GM13976 (cell line): Measurements from ENCODE around the gene NAP1L4.

Experiments used
- DNase-seq: peaks from one replicate; pipeline ENCODE4 v3.0.0; 2012; ENCODE audit warnings: low spot score
- in situ Hi-C: fragments of 300-500 bp; cut with MboI; formaldehyde crosslinking; loops from one replicate; pipeline ENCODE4 v1.12.0; 2022; ENCODE audit warnings: low sequenced_read_pairs, mixed read lengths, inconsistent platforms; ENCODE audit not compliant: unreplicated experiment
- TF ChIP-seq, protein P1 (sequence below): IDR thresholded peaks from 2 replicates; pipeline ENCODE4 v1.5.1; 2012; ENCODE audit warnings: borderline replicate concordance, mild to moderate bottlenecking; ENCODE audit not compliant: insufficient read depth; ENCODE audit errors: extremely low read depth, missing control alignments, control extremely low read depth

The NAP1L4 gene

DNA sequence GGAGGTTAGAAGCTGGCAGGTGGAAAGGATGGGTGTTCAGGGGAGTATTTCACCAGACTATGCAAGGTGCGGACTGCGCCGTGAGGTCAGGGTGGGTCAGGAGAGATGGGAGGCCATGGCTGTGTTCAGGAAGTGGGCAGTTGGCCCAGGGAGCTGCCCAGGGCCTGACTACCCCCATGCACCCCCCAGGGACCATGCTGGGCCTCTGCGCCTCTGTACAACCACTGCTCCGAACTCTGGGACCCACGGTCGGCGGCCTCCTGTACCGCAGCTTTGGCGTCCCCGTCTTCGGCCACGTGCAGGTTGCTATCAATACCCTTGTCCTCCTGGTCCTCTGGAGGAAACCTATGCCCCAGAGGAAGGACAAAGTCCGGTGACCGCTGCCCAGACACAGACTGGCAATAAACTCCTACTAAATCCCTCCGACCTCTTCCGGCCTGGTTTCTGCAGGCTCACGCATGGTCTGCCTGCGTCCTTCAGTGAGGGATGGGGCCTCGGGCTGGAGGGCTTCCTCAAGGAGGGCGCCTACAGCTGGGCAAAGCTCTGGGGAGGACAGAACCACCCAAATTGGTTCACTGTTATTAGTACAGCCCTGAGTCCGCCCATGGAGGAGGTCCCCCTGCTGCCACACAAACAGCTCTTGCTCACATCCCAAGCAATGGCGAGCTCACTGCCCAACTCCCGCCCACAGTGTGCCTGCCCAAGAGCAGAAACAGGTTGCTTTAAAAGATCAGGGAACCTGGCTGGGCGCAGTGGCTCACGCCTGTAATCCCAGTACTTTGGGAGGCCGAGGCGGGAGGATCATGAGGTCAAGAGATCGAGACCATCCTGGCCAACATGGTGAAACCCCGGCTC lies 67.1 kb downstream of the NAP1L4 start:
- in situ Hi-C loops: no loop called here
- no peak for DNase-seq
- TF ChIP-seq, protein P1, sequence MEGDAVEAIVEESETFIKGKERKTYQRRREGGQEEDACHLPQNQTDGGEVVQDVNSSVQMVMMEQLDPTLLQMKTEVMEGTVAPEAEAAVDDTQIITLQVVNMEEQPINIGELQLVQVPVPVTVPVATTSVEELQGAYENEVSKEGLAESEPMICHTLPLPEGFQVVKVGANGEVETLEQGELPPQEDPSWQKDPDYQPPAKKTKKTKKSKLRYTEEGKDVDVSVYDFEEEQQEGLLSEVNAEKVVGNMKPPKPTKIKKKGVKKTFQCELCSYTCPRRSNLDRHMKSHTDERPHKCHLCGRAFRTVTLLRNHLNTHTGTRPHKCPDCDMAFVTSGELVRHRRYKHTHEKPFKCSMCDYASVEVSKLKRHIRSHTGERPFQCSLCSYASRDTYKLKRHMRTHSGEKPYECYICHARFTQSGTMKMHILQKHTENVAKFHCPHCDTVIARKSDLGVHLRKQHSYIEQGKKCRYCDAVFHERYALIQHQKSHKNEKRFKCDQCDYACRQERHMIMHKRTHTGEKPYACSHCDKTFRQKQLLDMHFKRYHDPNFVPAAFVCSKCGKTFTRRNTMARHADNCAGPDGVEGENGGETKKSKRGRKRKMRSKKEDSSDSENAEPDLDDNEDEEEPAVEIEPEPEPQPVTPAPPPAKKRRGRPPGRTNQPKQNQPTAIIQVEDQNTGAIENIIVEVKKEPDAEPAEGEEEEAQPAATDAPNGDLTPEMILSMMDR: no peak

DNA sequence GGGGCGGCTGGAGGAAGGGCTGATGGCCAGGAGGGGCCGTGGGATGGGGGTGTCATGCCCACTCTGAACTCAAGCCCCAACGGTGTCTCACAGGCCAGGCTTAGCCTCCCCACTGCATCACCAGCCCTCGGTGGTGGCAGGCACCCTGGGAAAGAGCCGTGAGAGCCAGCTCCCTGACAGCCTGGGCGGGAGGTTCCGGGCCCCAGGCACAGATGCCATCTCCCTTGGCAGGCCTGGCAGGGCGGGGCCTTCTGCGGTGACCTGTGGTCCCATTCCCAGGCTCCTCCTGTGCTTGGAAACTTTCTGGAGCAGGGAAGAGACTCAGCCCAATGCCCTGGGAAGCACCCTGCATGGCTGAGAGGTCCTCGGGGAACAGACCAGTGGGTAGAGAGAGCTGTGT lies 67.7 kb downstream of the NAP1L4 start:
- DNase-seq: no peak
- TF ChIP-seq, protein P1: no peak
- in situ Hi-C loops: no loop called here

DNA sequence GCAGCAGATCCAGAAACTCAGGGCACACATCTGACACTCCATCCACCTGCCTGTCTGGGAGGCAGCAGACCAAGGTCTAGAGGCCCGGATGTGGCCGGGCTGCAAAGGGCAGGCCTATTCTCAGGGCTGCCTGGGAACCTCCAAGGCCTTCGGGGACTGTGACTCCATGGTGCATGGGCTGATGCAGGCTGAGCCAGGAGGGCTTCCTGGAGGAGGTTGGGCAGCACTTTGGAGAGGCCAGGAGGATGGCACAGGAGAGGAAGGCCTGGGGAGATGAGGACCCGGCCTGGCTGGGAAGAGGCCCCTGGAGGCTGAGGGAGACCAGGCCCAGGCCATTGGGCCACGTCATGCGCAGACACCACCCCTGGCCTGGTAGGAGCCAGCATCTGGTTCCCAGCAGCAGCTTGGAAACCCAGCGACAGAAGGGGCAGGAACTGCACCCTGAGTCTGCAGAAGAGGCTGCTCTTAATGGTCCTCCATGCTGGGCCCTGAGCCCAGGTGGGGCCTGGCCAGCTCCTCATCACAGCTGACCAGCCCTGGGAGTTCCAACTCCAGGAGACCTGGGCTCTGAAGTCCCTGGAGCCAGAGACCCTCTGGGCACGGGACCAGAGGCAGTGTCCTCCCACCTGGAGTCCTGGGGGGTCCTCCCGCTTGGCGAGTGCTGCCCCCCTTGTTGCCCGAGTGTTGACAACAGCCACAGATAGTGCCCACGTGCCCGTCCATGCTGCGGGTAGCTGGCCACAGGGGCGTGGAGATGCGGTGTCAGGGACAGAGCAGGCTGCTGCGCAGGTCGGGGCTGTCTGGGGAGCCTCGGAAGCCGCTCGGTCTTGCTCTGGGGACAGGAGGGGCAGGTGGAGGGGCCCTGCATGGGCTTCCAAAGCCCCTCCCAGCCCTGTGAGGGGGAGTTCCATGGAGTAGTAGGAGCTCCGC lies 68.4 kb downstream of the NAP1L4 start:
- in situ Hi-C loops: no loop called here
- no peak for DNase-seq

DNA sequence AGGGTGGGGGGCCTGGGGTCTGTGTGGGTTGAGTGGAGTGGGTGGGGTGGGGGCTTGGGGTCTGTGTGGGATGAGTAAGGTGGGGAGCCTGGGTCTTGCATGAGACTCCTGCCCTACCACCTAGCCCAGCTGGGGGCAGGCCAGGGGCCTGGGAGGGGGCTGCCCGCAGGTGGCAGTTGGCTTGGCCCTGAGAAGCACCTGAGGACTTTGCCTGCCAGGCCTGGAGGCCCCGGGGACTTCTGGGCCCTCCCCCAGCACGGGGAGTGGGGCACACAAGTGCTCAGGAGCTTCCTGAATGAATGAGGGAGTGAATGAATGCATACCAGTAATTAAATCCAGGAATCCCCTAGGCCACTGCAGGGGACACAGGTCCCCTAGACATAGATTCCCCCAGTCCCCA lies 69.5 kb downstream of the NAP1L4 start:
- TF ChIP-seq, protein P1: no peak
- no peak for DNase-seq
- in situ Hi-C loops: no loop called here

More for the DNA sequence above, 68.4 kb downstream of the NAP1L4 start:
- TF ChIP-seq, protein P1: no peak

DNA sequence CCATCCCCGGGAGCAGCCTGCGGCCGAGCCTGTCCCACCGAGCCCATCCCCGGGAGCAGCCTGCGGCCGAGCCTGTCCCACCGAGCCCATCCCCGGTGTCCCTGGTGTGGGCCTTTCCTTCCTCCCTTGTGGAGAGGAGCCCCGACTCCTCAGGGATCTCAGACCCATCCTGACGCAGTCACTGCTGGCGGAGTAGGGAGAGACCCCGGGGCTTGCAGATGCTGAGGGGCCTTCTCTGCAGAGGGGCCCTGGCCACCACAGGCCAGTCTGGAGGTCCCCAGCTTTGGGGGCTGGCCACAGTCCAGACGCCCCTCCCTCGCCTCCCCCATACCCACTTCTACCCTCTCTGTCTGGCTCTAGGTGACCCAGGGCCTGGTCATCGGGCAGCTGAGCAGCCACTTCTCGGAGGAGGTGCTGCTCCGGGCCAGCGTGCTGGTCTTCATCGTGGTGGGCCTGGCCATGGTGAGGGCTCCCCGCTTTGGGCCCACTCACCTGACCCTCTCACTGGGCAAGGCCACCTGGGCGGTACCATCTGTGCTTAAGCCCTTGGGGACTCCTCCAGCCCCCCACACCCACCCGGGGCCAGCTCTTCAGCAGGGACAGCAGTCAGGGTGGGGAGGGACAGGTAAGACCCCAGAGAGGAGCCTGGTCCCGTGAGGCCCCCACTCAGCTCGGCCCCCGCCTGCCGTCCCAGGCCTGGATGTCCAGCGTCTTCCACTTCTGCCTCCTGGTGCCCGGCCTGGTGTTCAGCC lies 70.2 kb downstream of the NAP1L4 start:
- DNase-seq: no peak
- TF ChIP-seq, protein P1: no peak
- in situ Hi-C loops: no loop called here

DNA sequence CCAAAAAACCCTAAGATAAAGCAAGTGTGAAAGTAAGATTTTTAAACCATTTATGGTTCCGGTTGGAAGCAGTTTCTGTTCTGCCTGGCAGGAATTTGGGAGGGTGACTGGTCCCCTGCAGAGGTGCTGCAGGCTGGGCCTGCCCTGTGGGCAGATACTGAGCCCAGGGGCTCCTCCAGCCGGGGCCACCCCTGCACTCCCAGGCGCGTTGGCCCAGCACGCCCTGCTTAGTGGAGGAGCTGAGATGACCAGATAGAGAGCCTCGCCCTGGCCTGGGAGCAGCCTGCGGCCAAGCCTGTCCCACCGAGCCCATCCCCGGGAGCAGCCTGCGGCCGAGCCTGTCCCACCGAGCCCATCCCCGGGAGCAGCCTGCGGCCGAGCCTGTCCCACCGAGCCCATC lies 70.9 kb downstream of the NAP1L4 start:
- in situ Hi-C loops: no loop called here
- TF ChIP-seq, protein P1: no peak
- DNase-seq: no peak
